HepG2 (cell line): ENCODE data around the gene PTPRD. TPM values are rescaled to one million over a fixed set of nuclear protein-coding genes. Genes with fewer than 3 reads are reported as not detected.

Experiments
- ATAC-seq: fragments of 200-7000 bp; cut with Tn5 transposase; 3 replicates; pipeline ENCODE4 v1.9.1; 2020; ENCODE audit warnings: mild to moderate bottlenecking, moderate library complexity
- BruUV-seq: library from RNA; stranded (reverse); fragments of 400-500 nt; replicated peaks from 2 replicates; lab custom pipeline; 2021; lab: Mats Ljungman, UMichigan
- CTCF ChIA-PET: fragments of 300-600 bp; formaldehyde crosslinking; extraction: SDS; loops from one replicate; lab custom pipeline; 2021; ENCODE audit warnings: low total read pairs, inconsistent platforms, low intra/inter-chr PET ratio; lab: Yijun Ruan, JAX
- POLR2A ChIA-PET: fragments of 350-600 bp; sonication (Branson Sonifier 250); formaldehyde crosslinking; loops from one replicate; lab custom pipeline; 2020; ENCODE audit warnings: antibody characterized with exemption, inconsistent platforms; lab: Yijun Ruan, JAX
- DNase-seq: peaks from one replicate; pipeline ENCODE4 v3.0.0-alpha.2; 2015; ENCODE audit warnings: low spot score
- FAIRE-seq: peaks from 3 replicates; lab custom pipeline; 2011; peaks lifted over from hg19 to GRCh38; lab: Jason Lieb, UNC
- H2AFZ ChIP-seq: one replicate; pipeline ENCODE4 v1.6.1; 2011; ENCODE audit warnings: low read length, inconsistent platforms
- H3K27ac ChIP-seq: fragments of 300-600 bp; 3 replicates; pipeline ENCODE4 v1.8.0; 2011; ENCODE audit warnings: mixed run types, mild to moderate bottlenecking, mixed read lengths, low read length, inconsistent platforms; ENCODE audit not compliant: insufficient read depth; ENCODE audit errors: extremely low read length
- H3K27me3 ChIP-seq, 2 experiments: fragments of 200-600 bp in 1 of 2; 2 replicates in 1 of 2; 3 replicates in 1 of 2; pipeline versions ENCODE4 v1.6.0 to v1.8.0; 2011; ENCODE audit warnings: low read length in 2 of 2, mild to moderate bottlenecking in 2 of 2, moderate library complexity in 2 of 2, inconsistent platforms in 1 of 2; ENCODE audit not compliant: insufficient read depth in 2 of 2, control insufficient read depth in 1 of 2
- H3K36me3 ChIP-seq, 2 experiments: fragments of 200-600 bp in 1 of 2; replicated peaks in 1 of 2; 2 replicates in 1 of 2; 3 replicates in 1 of 2; pipeline versions ENCODE4 v1.5.1 to v1.8.0; 2011; ENCODE audit warnings: low read length in 2 of 2, inconsistent platforms in 1 of 2; ENCODE audit not compliant: insufficient read depth in 2 of 2, control insufficient read depth in 1 of 2
- H3K4me1 ChIP-seq: 2 replicates; pipeline ENCODE4 v1.5.1; 2012; ENCODE audit warnings: low read length, inconsistent platforms; ENCODE audit not compliant: insufficient read depth
- H3K4me2 ChIP-seq: 2 replicates; pipeline ENCODE4 v1.6.0; 2011; ENCODE audit warnings: low read depth, low read length, inconsistent platforms
- H3K4me3 ChIP-seq, 3 experiments: fragments of 200-600 bp in 1 of 3; sonication (generic), shearing (Covaris generic) in 1 of 3; replicated peaks in 1 of 3; 2 replicates each; pipeline ENCODE4 v1.5.1; 2011 to 2016; ENCODE audit warnings: low read length in 3 of 3, inconsistent platforms in 2 of 3, low read depth in 2 of 3, mild to moderate bottlenecking in 2 of 3, control low read depth in 1 of 3, mixed read lengths in 1 of 3; ENCODE audit not compliant: insufficient read depth in 1 of 3
- H3K79me2 ChIP-seq: one replicate; pipeline ENCODE4 v1.6.1; 2011; ENCODE audit warnings: low read length, inconsistent platforms; ENCODE audit not compliant: insufficient read depth
- H3K9ac ChIP-seq: 2 replicates; pipeline ENCODE4 v1.6.0; 2011; ENCODE audit warnings: mild to moderate bottlenecking, low read depth, low read length, inconsistent platforms; ENCODE audit not compliant: insufficient read depth
- H3K9me3 ChIP-seq: 2 replicates; pipeline ENCODE4 v1.5.1; 2012; ENCODE audit warnings: mild to moderate bottlenecking, low read length
- H4K20me1 ChIP-seq: 2 replicates; pipeline ENCODE4 v1.6.0; 2011; ENCODE audit warnings: inconsistent platforms, mild to moderate bottlenecking, low read length, moderate library complexity; ENCODE audit not compliant: insufficient read depth
- KAT8 ChIP-seq: IDR thresholded peaks from 2 replicates; pipeline ENCODE4 v1.6.1; 2016; ENCODE audit warnings: missing genetic modification reagents, missing compliant biosample characterization
- KMT2A ChIP-seq: sonication (generic); formaldehyde crosslinking; IDR thresholded peaks from 2 replicates; pipeline ENCODE4 v1.4.0; 2020; ENCODE audit warnings: missing genetic modification reagents
- RARG ChIP-seq: sonication (generic); formaldehyde crosslinking; IDR thresholded peaks from 2 replicates; pipeline ENCODE4 v1.4.0; 2020; ENCODE audit warnings: low read depth, mild to moderate bottlenecking, missing genetic modification reagents
- RELA ChIP-seq: sonication (generic); formaldehyde crosslinking; IDR thresholded peaks from 2 replicates; pipeline ENCODE4 v1.4.0; 2020; ENCODE audit warnings: missing genetic modification reagents
- SRSF9 ChIP-seq: fragments of 200-400 bp; formaldehyde crosslinking; IDR thresholded peaks from 2 replicates; pipeline ENCODE4 v1.6.1; 2018; ENCODE audit warnings: borderline replicate concordance, mild to moderate bottlenecking, low read depth, low read length; ENCODE audit not compliant: insufficient read depth, poor library complexity, severe bottlenecking
- THAP11 ChIP-seq: IDR thresholded peaks from 2 replicates; pipeline ENCODE4 v1.6.1; 2016; ENCODE audit warnings: missing biosample characterization, missing genetic modification reagents
- THAP7 ChIP-seq: sonication (generic); formaldehyde crosslinking; IDR thresholded peaks from 2 replicates; pipeline ENCODE4 v1.8.1; 2023; ENCODE audit warnings: mild to moderate bottlenecking, missing genetic modification reagents
- ZNF292 ChIP-seq: sonication (generic); formaldehyde crosslinking; IDR thresholded peaks from 2 replicates; pipeline ENCODE4 v1.8.1; 2022; ENCODE audit warnings: mild to moderate bottlenecking, low read depth, missing genetic modification reagents, borderline replicate concordance
- ZNF296 ChIP-seq: sonication (generic); formaldehyde crosslinking; conservative IDR thresholded peaks from 2 replicates; pipeline ENCODE4 v1.5.0; 2020; ENCODE audit warnings: mild to moderate bottlenecking, missing genetic modification reagents
- ZNF329 ChIP-seq: sonication (generic); formaldehyde crosslinking; IDR thresholded peaks from 2 replicates; pipeline ENCODE4 v1.9.0; 2021; ENCODE audit warnings: low read depth, mild to moderate bottlenecking, missing genetic modification reagents
- ZNF432 ChIP-seq: sonication (generic); formaldehyde crosslinking; IDR thresholded peaks from 2 replicates; pipeline ENCODE4 v1.5.0; 2020; ENCODE audit warnings: missing genetic modification reagents, mild to moderate bottlenecking, borderline replicate concordance
- ZNF441 ChIP-seq: sonication (generic); formaldehyde crosslinking; IDR thresholded peaks from 2 replicates; pipeline ENCODE4 v1.7.0; 2021; ENCODE audit warnings: missing genetic modification reagents, borderline replicate concordance
- ZNF703 ChIP-seq: sonication (generic); formaldehyde crosslinking; IDR thresholded peaks from 2 replicates; pipeline ENCODE4 v1.5.1; 2020; ENCODE audit warnings: missing genetic modification reagents, mild to moderate bottlenecking, moderate library complexity, borderline replicate concordance
- WGBS: methylation state at CpG from one replicate; pipeline ENCODE4 v1.1.6; 2017; ENCODE audit warnings: low lambda C conversion rate; 5-methylcytosine and 5-hydroxymethylcytosine counted together
- in situ Hi-C: cut with HindIII; loops from 2 replicates; pipeline ENCODE4 v1.10.0; 2017; ENCODE audit warnings: low pct_unique_long_range_greater_than_20kb; ENCODE audit not compliant: extremely low pct_ligation_motif_present
- intact Hi-C: fragments of 100-400 bp; cut with micrococcal nuclease; formaldehyde crosslinking; loops from one replicate; pipeline ENCODE4 v1.10.0; 2022; ENCODE audit not compliant: unreplicated experiment
- polyA plus RNA-seq, 8 experiments: library from polyadenylated mRNA; depleted of rRNA in 3 of 8; stranded (reverse) in 7 of 8; unstranded in 1 of 8; fragments of >200 nt; fragmentation: Illumina TruSeq in 4 of 8; extraction: Trizol in 4 of 8; gene quantifications; 2 replicates each; pipeline versions ENCODE4 v1.2.1 to v1.2.3, GENCODE V29; 2011 to 2016; ENCODE audit warnings: low read depth in 4 of 8, missing spikeins in 1 of 8, mixed read lengths in 1 of 8; ENCODE audit not compliant: insufficient read depth in 1 of 8
- total RNA-seq, 5 experiments: library from RNA; depleted of rRNA; stranded (reverse); fragments of >200 nt; fragmentation: Illumina TruSeq; extraction: Trizol; gene quantifications; 2 replicates each; pipeline ENCODE4 v1.2.3, GENCODE V29; 2016; ENCODE audit warnings: low read depth in 1 of 5

PTPRD gene
- total and polyA plus RNA-seq, 2 of the 13 experiments (the other 11 are each of a cell fraction or from before 2014, with no cell fraction given) = 0.05 TPM; not detected in 1

GRCh38 chr9:8437259-8437658, 2175.5 kb downstream of the PTPRD start:
- H3K27ac ChIP-seq = no peak overlapping the region
- H3K9me3 ChIP-seq = peaks cover 59% of the 10 kb centered on the region
- intact Hi-C loops = no loop called here
- H3K4me3 ChIP-seq = no peak overlapping the region
- no peak for DNase-seq
- no peaks in the 10 kb centered on the region; a peak in 1 of 5 replicates for H3K27me3 ChIP-seq
- in situ Hi-C loops = no loop called here
- no TSS peak for BruUV-seq
- H3K4me1 ChIP-seq = no peaks in the 10 kb centered on the region
- no peak overlapping the region for H3K9ac ChIP-seq
- H3K4me2 ChIP-seq = no peak overlapping the region
- POLR2A ChIA-PET = no interaction called here
- H3K36me3 ChIP-seq = no peaks in the 10 kb centered on the region
- WGBS = 15% methylated on average over 4 of the region's 4 CpGs
- TF ChIP-seq SRSF9 (no peak), THAP11 (no peak), RELA (no peak), ZNF292 (no peak), RARG (CRISPR knock-in tag) (no peak), ZNF296 (no peak), ZNF703 (no peak), THAP7 (CRISPR knock-in tag) (no peak), ZNF432 (CRISPR knock-in tag) (no peak), KAT8 (CRISPR knock-in tag) (no peak), ZNF441 (CRISPR knock-in tag) (no peak), KMT2A (CRISPR knock-in tag) (no peak), ZNF329 (CRISPR knock-in tag) (no peak)
- TF ChIP-seq, all 625 proteins: peak for 0
- no peak for ATAC-seq
- Histone ChIP-seq H4K20me1 (no peaks in the 10 kb centered on the region), H2AFZ (no peak overlapping the region), H3K79me2 (no peaks in the 10 kb centered on the region)
- CTCF ChIA-PET = no interaction called here
- FAIRE-seq = no peak
